SHP77 (cell line): ENCODE results near the gene PKD2.
"Not testable (repeated sequence)": the region's sequence is repeated elsewhere in the genome, so short reads cannot be mapped to it uniquely, and the experiment has no call there.

ENCODE experiments used
- DNase-seq, 2 experiments: peaks; one replicate each; lab custom pipeline; 2025; lab: John Stamatoyannopoulos, UW

Gene PKD2

DNA sequence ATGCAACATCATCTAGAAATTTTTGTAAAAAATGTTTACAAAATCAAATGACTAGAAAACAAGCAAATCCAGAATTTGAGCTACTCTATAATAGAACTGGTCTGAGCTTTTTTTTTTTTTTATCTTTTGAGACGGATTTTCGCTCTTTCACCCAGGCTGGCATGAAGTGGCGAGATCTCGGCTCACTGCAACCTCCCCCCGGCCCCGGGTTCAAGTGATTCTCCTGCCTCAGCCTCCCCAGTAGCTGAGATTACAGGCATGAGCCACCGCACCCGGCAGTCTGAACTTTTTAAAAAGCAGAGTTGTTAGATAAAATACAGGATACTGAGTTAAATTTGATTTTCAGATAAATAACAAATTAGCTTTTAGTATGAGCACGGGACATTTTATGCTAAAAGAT is 20.9 kb upstream of the PKD2 start:
- DNase-seq: no peak

DNA sequence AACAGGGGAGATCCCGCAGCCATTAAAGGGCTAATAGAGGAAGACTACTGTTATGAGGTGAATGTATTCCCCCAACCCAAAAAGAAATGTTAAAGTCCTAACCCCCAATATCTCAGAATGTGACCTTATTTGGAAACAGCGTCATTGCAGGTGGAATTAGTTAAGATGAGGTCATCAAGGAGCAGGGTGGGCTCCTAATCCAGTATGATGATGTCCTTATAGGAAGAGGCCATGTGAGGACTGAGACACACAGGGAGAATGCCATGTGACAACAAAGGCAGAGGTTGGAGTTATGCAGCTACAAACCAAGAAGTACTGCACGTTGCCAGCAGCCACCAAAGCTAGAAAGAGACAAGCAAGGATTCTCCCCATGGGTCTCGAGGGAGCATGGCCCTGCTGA is 17.7 kb upstream of the PKD2 start:
- DNase-seq: no peak

DNA sequence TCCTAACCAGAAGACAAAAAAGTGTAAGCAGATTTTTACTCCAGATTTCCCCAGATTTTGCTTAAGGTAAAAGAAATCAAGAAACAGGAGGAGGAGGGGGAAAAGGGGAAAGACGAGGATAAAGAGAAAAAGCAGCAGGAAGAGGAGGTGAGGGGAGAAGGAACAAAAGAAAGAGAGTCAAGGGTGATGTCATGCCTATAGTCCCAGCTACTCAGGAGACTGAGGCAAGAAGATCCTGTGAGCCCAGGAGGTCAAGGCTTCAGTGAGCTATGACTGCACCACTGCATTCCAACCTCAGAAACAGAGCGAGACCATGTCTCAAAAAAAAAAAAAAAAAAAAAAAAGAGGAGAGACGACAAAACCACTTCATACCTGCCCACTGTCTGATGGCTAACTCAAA is 12.0 kb upstream of the PKD2 start:
- no peak for DNase-seq

DNA sequence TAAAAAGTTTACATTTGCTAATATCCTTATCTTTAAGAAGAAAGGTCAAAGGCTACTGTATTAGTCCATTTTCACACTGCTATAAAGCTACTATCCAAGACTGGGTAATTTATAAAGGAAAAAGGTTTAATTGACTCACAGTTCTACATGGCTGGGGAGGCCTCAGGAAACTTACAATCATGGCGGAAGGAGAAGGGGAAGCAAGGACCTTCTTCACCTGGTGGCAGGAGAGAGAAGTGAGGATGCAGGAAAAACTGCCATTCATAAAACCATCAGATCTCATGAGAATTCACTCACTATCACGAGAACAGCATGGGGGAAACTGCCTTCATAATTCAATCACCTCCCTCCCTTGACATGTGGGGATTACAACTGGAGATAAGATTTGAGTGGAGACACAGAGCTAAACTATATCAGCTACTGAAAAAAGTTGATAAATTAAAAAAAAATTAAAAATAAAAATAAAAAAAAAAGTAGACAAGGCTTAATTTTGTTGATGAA is 8.2 kb upstream of the PKD2 start:
- DNase-seq: not testable (repeated sequence)

DNA sequence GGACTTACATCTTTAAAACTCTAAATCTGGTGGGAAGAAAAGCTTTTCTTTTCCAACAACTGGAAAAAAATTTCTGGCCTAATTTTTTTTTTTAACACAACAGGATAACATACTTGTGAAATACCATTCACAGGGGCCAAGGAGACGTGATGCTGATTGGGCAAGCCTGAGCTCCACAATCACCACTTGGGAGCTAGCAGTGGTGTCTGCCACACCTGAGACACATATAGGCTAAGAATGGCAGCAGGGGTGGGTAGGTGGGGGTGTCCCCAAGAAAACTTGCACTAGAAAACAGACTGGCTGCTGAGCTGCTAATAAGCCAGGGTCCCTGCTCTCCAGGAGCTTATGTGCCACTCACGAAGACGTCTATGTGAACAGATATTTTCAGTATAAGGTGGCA is 5.6 kb upstream of the PKD2 start:
- no peak for DNase-seq

DNA sequence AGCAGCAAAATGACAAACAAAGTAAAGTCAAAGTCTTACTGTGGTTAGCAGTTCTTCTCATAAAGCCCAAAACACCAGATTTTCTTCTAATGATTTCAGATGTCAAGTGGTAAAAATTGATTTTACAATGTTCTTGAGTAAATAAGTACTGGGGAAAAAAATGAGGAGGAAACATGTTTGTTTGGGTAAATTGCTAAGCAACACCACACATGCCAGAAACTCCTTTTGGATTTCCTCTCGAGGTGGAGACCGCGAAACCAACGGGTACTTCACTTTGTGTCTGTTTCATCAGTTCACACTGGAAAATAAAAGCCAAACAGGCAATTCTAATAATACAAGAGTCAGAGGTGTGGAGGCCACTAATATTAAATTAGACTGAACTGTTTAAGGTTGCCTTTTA is 4.6 kb upstream of the PKD2 start:
- no peak for DNase-seq

DNA sequence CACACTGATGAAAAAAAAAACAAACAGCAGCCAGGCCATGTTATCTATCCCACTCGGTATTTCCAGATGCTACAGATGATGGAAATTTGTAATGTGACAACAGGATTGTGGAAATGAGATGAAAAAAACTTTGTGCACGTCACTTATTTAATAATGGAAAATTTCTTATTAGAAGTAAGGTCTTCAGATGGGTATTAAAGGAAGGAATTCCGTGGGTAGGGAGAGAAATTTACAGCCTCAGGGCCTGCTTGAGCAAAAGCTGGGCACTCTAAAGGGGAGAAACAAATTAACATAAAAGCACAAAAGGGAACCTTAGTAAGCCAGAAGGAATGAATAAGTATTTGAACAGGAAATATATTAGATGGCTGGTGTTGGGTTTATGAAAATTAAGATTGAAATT is 4.2 kb upstream of the PKD2 start:
- DNase-seq: no peak

DNA sequence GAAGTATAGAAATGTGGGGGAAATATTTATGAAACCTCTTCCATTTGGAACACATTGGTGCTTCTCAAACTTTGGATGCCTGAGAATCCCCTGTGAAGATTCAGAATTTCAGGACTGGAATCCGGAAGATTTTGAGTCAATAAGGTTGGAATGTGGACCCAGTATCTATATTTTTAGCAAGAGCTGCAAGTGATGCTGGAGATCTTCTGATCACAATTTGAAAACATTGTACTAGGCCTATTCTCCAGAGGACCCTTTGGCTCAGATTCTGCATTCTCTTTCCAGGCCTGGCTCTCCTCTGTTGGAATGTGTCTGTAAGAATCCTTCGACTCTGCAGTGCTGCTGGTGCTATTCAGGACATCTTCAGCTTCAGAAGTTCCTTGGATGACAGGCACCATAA is 2.4 kb upstream of the PKD2 start:
- no peak for DNase-seq

DNA sequence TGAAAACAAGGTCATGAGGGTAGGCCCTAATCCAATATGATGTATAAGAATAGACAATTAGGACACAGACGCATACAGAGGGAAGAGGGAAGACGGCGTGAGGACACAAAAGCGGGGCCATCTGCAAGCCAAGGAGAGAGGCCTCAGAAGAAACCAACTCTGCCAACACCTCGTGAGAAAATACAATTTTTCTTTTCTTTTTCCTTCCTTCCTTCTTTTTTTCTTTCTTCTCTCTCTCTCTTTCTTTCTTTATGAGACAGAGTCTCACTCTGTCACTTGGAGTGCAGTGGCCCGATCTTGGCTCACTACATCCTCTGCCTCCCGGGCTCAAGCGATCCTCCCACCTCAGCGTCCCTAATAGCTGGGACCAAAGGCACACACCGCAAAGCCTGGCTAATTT is 1.5 kb upstream of the PKD2 start:
- no peak for DNase-seq

DNA sequence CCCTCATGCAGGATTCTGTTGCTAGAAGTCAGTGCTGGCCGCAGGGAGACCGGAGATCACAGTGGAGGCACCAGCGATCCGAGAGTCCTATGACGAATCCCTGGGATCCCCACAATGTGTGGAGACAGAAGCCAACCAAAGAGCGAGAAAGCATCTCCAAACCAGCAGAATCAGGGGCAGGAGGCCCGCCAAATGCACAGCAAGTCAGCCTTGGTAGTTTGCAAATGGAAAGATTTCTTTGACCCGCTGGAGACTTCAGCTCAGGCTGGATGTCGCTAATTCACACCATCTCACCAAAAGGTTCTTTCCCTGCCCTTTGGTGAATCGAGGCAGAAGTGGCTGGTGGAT is 505 bp upstream of the PKD2 start:
- peak in 1 of 2 experiments; percentile 4 for DNase-seq

DNA sequence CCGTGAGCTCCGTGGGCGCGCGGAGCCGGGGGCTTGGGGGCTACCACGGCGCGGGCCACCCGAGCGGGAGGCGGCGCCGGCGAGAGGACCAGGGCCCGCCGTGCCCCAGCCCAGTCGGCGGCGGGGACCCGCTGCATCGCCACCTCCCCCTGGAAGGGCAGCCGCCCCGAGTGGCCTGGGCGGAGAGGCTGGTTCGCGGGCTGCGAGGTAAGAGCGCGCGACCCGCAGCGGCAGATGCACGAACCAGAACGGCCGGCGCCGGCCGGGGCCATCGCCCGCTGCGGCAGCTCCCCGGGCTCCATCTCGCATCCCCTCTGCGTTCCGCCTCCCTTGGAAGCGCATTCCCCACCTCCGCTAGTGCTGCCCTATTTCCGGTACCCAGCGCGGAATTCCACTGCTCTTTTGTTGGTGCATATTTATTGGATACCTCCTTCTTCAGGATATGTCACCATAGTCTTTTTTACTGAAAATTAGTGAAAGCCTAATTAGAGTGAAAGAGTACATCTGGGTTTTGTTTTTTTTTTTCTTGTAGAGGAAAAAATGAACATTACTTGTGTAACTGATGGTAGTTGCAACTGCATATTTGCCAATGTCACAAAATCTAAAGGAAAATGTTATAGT is 797 bp downstream of the PKD2 start:
- DNase-seq: peak; percentile 12 to 72

DNA sequence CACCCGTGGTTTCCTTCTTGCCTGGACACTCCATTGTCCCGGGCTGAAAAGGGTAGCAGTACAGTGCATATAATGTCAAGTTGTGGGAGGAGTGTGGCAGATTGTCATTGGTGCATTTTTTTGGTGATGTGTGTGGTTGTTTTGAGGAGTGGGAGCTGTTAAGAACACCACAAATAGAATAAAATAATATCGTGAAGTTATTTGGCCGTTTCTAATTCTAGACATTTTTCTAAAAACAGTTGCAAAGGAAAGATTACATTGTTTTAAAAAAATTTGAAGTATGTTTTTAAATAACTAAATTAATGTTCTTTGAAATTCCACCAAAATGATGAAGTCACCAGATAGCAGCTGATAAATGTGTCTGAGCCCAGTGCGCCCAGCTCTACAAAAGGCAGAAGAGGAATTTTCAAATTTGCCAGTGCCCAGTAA is 1.3 kb downstream of the PKD2 start:
- no peak for DNase-seq

DNA sequence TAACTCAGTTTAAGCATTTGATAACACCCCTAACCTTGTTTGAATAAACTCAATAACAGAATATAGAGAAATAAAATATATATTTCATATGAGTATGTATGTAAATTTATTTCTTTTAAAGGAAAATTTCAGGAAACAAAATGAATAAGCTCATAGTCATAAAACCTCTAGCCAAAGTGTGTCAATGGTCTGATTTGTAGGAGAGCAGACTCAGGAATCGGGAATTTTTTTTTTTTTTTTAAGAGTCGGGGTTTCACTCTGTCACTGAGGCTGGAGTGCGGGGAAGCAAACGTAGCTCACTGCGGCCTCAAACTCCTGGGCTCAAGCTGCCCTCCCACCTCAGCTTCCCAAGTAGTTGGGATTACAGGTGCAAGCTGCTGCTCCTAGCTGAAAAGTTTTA is 2.4 kb downstream of the PKD2 start:
- DNase-seq: no peak

DNA sequence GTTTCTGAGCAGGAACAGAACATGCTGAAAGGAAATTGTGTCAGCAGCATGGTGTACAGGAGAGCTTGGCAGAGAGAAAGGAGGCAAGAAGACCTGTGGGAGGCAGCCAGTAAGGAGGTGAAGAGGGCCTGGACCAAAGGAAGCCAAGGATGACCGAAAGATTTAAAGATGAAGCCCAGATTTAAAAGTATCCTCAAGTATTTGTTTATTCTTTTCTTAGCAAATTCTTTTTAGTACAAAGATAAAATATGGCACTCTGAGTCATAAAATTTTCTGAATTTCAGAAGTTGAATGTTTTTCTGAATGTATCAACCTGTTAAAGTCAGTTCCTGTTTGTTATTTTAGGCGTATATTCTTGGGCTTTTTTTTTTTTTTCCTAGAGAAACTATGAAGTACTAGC is 3.5 kb downstream of the PKD2 start:
- no peak for DNase-seq

DNA sequence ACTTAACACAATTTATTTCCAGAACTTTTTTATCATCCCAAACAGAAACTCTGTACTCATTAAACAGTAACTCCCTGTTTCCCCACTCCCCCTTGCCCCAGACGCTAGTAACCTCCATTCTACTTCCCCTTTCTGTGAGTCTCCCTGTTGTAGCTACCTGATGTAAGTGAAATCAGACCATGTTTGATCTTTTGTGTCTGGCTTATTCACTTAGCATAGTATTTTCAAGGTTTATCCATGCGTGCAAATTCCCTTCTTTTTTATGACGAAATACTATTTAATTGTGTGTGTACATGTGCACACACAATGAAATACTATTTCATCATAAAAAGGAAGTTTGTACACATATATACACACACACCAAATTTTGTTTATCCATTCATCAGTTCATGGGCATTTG is 5.2 kb downstream of the PKD2 start:
- DNase-seq: no peak

DNA sequence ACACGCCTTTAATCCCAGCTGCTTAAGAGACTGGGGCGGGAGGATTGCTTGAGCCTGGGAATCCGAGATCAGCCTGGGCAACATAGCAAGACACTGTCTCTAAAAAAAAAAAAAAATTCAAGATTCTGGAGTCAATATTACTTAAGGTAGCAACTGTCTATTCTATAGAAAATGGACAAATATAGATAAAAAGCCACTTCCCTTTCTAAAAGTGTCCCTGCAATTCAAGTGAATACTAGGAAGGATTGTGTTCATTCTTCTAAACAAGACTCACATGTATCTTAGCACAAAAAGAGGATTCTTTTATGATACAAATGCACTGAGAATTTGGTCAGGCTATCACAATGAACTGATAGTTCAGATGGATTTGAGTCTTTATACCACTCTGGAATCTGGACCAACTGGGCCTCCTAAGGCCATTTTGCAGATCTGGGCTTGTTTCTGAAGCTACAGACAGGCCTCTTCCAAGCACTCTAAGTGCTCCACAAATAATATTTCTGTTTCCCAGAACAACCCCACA is 7.0 kb downstream of the PKD2 start:
- DNase-seq: no peak

DNA sequence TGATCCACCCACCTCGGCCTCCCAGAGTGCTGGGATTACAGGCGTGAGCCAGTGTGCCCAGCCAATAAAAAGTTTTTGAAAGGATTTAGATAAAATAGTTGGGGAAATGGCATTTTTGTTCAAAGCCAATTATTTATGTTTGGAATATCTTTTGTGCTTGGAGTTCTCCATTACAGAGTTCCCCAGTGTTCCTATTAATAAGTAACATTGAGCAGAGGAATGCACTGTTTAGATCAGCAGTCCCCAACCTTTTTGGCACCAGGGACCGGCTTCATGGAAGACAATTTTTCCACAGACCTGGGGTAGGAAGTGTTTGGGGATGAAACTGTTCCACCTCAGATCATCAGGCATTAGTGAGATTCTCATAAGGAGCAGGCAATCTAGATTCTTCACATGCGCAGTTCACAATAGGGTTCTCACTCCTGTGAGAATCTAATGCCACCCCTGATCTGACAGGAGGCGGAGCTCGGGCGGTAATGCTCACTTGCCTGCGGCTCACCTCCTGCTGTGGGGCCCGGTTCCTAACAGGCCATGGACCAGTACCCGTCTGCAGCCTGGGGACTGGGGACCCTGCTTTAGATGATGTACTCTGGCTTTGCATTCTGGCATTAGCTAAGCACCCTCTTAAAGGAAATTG is 8.3 kb downstream of the PKD2 start:
- no peak for DNase-seq

DNA sequence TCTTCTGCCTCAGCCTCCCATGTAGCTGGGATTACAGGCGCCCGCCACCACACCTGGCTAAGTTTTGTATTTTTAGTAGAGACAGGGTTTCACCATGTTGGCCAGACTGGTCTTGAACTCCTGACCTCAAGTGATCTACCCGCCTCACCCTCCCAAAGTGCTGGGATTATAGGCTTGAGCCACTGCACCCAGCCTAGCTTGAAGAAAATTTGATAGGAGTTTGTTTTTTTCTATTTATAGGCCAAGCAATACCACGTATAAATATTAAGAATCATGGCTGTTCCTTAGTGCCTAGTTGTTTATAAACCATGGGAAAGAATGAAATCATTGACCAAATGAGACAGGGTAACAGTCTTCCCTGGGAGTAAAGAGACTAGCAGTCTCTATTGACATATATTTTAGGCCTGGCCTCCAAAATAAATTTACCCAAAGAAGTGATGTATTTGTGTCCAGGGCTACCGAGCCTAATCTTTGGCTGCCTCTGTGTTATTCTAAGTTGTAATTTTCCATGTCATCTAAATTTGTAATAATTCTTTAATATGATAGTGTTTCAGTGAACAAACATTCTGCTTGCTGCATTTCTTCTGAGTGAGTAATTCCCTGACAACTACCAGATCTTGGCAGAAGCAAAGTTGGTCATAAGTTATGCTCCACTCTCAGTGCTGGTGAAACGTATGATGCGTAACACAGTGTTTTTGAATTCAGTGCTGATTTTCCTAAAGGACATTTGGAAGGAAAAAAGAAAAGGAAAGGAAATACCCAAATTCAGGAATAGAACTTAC is 10.3 kb downstream of the PKD2 start:
- no peak for DNase-seq

DNA sequence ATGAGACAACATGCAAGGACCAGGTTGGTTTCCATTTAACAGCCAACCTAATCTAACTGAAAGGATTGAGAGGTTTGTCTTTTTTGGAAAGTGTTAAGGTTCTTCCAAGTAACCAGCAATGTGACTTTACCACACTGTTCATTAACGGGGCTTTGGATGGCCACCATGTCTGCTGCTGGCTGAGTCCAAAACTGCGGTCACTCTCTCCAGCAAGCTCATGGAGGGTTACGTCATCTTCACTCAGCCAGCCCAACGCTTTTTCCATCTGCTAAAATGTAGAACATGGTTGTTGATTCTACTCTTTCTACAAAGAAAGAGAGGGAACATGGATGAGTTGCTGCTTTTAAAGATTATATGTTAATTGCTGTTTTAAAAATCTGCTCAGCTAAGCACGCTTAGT is 11.0 kb downstream of the PKD2 start:
- DNase-seq: no peak

DNA sequence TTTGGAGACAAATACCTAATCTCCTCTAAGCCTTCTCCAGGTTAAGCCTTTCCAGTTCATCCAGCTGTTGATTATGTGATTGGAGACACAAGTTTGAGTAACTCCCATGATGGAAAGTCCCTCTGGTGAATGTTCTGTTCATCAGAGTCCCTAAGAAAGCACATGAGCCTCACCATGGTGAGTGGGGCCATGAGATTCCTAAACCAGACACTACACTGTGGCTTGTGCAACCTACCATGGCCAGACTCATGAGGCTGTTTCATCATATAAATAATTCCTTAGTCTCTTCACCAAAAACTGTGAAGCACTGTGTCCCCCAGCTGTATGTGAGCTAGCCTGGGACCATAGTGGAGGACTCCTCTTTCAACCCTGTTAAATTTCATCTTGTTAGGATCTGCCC is 14.4 kb downstream of the PKD2 start:
- DNase-seq: no peak

DNA sequence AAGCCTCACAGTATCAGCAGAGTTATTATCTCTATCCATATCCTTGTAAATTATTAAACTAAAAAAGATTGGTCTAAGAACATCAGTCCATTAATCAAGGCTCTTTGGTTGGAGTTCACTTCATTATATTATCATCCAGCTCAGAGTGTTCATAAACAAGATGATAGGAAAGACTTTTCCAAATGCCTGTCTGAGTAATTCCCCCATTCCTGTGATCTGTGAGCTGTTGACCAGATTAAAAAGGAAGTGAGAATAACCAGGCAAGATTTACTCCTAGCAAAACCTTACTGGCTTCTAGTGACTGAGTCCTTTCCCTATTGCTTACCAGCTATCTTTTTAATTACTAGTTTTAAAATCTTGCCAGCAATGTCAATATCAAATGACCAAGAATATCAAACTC is 14.9 kb downstream of the PKD2 start:
- DNase-seq: no peak

DNA sequence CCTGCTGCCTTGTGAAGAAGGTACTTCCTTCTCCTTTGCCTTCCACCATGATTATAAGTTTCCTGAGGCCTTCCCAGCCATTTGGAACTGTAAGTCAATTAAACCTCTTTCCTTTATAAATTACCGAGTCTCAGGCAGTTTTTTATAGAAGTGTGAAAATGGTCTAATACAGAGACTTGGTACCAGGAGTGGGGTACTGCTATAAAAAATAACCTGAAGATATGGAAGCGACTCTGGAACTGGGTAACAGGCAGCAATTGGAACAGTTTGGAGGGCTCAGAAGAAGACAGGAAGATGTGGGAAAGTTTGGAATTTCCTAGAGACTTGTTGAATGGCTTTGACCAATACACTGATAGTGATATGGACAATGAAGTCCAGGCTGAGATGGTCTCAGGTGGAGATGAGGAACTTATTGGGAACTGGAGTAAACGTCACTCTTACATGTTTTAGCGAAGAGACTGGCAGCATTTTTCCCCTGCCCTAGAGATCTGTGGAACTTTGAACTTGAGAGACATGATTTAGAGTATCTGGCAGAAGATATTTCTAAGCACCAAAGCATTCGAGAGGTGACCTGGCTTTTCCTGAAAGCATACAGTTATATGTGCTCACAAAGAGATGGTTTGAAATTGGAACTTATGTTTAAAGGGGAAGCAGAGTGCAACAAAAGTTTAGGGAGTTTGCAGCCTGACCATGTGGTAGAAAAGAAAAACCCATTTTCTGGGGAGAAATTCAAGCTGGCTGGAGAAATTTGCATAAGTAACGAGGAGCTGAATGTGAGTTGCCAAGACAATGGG is 18.6 kb downstream of the PKD2 start:
- not testable (repeated sequence) for DNase-seq
